HG02759 (cell line): ENCODE data around the gene NF2.

Experiments used
- ATAC-seq: cut with Tn5 transposase; IDR thresholded peaks from one replicate; pipeline ENCODE4 v1.9.1; 2021; ENCODE audit warnings: mild to moderate bottlenecking, moderate library complexity; ENCODE audit not compliant: unreplicated experiment

The NF2 gene

DNA sequence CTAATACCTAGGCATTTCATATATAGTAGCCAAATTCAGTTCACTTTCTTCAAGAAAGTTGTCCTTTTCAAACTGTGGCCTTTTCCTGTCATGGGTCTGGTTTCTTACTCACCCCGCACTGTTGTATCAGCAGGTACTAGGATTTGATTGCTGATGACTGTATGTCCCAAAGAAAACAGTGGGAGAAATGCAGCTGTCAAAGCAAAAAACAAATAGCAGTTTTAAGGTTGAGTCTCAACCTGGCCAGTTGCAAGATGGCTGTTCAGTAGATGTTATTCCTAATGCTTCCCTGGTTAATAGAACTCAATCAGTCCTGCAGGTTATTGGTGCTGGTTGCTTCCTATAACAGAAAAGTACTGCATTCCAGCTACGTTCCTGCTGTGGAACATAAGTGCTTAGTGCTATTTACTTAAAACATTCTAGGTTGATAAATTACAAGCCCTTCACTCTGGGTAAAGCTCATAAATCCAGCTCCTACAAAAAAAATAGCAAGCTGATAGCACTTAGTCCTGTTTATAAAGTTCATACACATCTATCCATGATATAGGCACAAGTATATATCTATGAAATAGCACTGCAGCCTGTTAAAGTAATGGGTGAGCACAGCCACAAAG lies 26.6 kb downstream of the NF2 start:
- no peak for ATAC-seq

DNA sequence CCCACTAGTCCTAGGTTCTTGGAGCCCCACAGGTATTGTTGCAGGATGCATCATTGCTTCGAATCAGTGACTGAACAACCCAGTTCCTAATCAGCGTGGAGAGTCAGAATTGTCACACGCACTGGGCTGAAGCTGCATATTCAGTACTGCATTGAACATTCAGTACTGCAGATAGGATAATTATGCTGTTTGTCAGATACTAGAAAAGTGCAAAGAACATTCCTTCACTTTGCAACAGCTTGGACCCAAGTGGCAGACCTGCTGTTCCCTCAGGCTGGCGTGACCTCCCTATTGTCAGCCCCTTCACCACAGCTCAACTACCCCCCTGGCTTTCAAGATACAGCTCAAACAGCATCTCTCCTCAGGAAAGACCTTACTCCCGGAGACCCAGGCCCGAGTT lies 27.6 kb downstream of the NF2 start:
- ATAC-seq, result no peak

GRCh38 chr22:29631725-29632124 lies 28.3 kb downstream of the NF2 start:
- no peak for ATAC-seq

GRCh38 chr22:29632672-29633071 lies 29.2 kb downstream of the NF2 start:
- no peak for ATAC-seq

DNA sequence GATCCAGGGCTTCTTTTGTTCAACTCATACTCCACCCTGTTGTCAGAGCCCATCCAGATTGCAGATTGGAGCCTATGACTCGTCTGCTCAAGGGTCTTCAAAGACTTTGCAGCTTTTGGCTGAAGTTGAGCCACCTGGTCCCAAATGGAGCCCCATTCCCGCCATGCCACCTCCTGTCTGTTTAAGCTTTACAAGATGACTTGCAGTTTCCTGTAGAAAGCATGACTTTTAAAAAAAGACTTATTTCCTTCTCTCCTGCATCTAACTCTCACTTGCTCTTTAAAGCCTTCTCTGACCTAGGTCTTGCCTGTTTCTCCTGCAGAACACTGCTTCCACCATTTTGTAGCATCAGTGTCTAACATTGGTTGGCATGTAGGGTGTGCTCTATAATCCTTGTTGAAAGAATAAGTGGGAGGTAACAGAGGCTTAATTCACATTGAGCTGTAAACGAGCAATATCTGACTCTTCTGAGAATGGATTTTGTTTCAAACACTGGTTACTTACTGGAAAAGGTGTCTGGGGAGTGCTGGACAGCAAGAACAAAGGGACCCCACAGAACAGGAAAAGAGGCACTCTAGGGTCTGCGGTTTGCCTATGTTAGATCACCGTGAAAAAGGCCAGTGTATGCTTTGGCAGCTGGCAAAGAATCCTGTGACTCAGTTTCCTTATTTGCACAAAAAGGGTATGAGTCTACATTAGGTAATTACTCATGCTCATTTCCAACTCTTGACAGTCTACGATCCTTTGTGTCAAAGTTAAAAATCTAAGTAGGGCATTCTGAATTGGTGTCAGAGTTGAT lies 30.3 kb downstream of the NF2 start:
- ATAC-seq, result no peak

DNA sequence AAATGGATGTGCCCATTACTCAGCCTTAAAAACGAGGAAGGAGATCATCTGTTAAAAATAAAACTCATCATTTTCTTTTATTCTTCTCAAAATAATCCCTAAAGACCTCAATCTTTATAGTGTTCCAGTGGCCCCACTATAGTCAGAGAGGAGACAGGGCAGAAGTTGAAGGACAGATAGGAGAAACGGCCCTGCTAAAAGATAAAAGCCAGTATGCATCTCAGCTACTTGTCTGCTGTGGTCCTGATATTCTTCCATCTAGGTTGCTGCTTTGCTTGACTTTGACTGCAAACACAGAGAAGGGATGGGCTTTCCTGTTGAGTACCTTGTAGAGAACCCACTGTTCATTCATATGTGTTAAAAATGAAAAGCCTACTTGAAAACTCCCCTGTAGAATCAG lies 31.4 kb downstream of the NF2 start:
- ATAC-seq, result no peak

DNA sequence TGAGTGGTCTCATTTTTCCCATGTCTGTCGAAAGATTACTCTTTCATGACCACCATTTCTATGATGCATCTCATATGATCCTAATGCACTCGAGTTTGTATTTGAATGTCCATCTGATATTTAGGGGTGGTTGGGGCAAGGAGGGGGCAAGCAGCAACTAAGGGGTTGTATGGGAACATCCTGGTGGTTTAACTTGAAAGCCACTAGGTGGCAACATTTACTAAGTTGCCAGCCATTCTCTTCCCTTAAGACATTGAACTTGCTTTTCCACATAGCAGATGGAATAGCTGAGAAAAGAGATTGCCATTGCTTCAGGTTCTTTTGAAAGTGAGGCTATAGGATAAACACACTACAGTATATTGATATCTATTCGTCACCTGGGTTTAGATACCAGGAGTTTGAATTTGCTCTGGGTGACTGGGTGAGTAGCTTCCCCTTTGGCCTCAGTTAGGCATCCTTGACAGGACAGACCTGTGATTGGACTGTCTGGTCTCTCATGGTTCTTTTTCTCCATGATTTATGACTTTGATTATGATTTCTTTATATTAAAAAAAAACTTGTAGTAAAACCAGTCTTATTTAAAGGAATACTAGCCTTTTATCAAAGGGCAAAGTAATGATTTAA lies 32.4 kb downstream of the NF2 start:
- no peak for ATAC-seq

DNA sequence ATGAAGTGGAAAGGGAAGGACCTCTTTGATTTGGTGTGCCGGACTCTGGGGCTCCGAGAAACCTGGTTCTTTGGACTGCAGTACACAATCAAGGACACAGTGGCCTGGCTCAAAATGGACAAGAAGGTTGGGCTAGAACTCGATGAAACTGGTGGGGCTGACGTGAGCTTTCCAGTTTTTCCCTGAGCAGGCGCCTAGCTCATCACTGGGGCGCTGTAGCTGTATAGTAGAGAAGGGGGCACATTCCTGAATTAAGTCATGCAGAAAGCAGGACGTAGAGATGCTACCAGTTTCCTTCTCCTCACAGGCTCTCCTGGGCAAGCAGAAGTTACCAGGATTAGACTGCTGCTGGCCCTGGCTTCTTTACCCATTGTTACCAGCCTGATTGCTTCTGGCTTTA lies 33.3 kb downstream of the NF2 start:
- ATAC-seq, result no peak

DNA sequence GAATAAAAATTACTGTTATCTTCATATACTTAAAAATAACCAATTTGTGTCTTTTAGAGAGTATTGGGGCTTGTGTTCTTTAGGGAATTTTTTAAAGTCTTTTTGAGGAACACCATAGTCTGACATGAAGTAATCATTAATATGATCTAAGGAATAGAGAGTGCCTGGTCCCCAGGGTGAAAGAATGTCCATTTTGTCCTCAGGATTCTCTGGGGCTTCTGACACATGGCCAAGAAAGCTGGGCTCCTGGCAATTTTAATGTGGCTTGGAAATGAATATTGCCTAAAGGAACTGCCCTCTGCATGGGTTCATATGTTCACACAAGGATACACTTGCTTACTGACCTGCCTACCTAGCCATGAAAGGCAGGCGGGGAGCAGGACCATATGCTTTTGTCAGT lies 33.7 kb downstream of the NF2 start:
- ATAC-seq, result no peak

- ATAC-seq, result no peak
Observed at GRCh38 chr22:29638678-29639077, 35.2 kb downstream of the NF2 start.

- no peak for ATAC-seq
Observed at GRCh38 chr22:29639096-29639495, 35.7 kb downstream of the NF2 start.

- no peak for ATAC-seq
Observed at GRCh38 chr22:29641042-29641699, 37.7 kb downstream of the NF2 start.

DNA sequence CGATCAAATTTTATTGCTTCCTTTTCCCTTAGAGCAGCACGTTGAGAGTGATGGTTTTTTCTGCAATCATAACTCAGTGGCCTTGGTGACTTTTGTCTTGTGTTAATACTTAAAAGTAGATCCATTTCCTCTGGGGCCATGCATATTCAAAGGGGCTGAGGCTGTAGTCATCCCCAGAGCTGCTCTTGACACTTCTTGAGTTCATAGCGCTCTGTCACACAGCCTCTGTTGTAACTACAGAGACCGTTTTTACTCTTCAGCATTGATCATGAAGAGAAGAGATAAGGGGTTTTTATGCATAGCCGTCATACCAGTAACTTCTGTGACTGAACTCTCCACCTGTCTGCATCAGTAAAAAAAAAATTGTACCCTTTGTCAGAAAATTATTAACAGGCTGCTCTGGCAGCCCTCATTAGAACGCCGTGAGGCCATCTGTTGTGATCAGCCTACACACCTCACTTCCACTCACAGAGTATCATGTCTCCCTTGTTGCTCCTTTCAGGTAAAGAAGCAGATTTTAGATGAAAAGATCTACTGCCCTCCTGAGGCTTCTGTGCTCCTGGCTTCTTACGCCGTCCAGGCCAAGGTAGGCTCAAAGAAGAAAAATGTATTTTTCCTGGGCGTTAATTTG lies 38.4 kb downstream of the NF2 start:
- no peak for ATAC-seq

- ATAC-seq, result no peak
Observed at GRCh38 chr22:29642694-29643093, 39.3 kb downstream of the NF2 start.

GRCh38 chr22:29647954-29648737 lies 44.7 kb downstream of the NF2 start:
- no peak for ATAC-seq

GRCh38 chr22:29650370-29650769 lies 46.9 kb downstream of the NF2 start:
- ATAC-seq, result no peak

DNA sequence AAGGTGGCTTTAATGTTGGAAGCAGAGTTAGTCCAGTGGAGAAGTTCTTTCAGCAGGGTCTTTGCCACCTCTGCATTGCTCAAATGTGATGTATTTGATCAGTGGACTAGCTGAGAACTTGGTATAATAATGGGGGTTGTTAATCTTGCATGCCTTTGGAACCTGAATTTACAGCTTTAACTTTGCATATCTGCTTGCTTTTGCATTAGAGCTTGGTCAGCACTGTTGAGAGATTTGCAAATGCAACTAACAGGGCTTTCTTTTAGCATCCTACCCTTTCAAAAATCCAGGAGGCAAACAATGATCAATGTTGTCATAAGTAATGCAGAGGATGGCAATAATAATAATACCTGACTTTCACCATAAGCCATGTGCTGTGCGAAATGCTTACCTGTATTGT lies 48.2 kb downstream of the NF2 start:
- no peak for ATAC-seq

- ATAC-seq, result no peak
Observed at GRCh38 chr22:29654420-29654819, 51.0 kb downstream of the NF2 start.

DNA sequence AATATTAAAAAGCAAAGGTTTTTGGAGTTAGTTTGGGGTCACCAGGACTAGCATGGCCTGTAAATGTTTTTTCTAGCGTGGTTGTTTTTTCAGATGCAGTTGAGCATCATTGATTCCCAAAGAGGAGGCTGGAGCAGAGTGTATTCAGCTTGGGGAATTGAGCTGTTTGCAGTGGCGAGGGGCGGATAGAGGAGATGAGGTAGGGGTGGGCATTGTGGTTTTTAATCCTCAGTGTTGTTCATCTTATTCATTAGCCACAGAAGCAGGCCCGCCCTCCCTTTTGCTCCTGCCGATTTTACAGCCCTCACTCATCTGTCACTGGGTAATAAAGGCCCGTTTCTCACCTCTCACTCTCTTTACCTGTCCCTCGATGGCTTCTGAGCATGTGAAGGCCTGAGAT lies 51.4 kb downstream of the NF2 start:
- no peak for ATAC-seq

- ATAC-seq, result no peak
Observed at GRCh38 chr22:29658176-29658575, 54.7 kb downstream of the NF2 start.

DNA sequence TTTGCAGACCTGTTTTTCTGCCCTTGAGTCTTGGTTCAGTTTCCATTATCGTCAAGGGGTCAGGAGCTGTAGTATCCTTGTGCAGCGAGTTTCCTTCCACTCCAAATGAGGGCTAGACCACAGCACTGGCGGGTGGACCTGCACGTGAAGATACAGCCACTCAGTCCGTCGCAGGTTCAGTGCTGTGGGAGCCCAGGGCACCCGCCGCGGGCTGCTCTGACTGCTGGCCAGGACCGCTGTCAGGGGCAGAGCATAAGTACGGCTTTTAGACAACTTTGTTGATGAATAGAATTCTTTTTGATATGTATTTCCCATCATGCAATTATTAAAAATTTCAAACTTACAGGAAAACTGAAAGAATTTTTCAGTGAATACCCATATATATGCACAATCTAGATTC lies 56.6 kb downstream of the NF2 start:
- no peak for ATAC-seq
